Uterus (tissue), 2 donors: ENCODE measurements around the gene BNC1.

Experiments used
- POLR2A ChIP-seq, 2 donors: fragments of 450-650 bp; IDR thresholded peaks; one replicate each; pipeline ENCODE4 v1.6.1; 2016; ENCODE audit warnings: antibody characterized with exemption in 2 of 2, mild to moderate bottlenecking in 1 of 2, moderate library complexity in 1 of 2
- TF ChIP-seq, protein P1 (sequence below), 4 experiments: fragments of 200-600 bp in 2 of 4; fragments of 450-650 bp in 2 of 4; sonication (generic) in 2 of 4; IDR thresholded peaks; one replicate each; pipeline ENCODE4 v1.5.1; 2016 to 2019; ENCODE audit warnings: antibody characterized with exemption in 4 of 4, mild to moderate bottlenecking in 2 of 4, moderate library complexity in 1 of 4

DNA sequence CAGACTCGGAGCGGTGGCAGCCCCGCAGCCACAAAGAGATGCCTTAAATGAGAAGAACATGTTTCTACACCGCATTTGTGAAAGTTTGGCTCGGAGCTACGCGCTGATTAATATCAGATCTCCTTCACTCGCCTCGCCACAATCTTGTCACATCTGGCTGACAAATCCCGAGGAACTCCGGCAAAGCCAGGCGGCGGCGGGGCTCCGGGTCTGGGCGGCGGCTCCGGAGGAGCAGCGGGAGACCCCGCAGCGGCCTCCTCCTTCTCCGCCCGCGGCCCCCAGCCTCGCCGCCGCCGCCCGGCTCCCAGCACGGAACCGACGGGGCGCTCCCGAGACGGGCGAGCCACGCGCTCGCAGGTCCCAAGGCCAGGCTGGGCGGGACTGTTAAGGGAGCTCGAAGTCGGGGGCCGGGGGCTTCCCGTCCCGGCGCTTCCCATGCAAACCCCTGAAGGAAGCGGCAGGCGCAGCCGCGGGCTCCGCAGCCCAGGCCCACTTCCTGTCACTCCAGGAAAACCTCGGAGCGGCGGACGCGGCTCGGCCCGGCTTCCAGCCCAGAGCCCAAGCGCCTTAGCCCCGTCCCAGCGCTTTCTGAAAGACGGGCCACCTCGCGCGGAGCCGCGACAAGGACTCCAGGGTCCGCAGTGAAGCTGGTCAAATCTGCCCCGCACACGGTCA, 1.2 kb downstream of the BNC1 start:
- TF ChIP-seq, protein P1, sequence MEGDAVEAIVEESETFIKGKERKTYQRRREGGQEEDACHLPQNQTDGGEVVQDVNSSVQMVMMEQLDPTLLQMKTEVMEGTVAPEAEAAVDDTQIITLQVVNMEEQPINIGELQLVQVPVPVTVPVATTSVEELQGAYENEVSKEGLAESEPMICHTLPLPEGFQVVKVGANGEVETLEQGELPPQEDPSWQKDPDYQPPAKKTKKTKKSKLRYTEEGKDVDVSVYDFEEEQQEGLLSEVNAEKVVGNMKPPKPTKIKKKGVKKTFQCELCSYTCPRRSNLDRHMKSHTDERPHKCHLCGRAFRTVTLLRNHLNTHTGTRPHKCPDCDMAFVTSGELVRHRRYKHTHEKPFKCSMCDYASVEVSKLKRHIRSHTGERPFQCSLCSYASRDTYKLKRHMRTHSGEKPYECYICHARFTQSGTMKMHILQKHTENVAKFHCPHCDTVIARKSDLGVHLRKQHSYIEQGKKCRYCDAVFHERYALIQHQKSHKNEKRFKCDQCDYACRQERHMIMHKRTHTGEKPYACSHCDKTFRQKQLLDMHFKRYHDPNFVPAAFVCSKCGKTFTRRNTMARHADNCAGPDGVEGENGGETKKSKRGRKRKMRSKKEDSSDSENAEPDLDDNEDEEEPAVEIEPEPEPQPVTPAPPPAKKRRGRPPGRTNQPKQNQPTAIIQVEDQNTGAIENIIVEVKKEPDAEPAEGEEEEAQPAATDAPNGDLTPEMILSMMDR (IDR thresholded peaks at IDR 0.05), result no peak
- no peak for TF ChIP-seq POLR2A (IDR thresholded peaks at IDR 0.05)
